IPS-20b (cell line): ENCODE data around the gene PM20D1.

Experiments used
- H3K27ac ChIP-seq: one replicate; pipeline ENCODE4 v1.5.1; 2013; ENCODE audit warnings: low read length
- H3K27me3 ChIP-seq: 2 replicates; pipeline ENCODE4 v1.6.1; 2013; ENCODE audit warnings: mild to moderate bottlenecking, low read length, inconsistent platforms; ENCODE audit not compliant: insufficient read depth
- H3K36me3 ChIP-seq: 2 replicates; pipeline ENCODE4 v1.6.1; 2013; ENCODE audit warnings: low read depth, mild to moderate bottlenecking, inconsistent platforms, low read length, moderate library complexity; ENCODE audit not compliant: insufficient read depth
- H3K4me1 ChIP-seq: 2 replicates; pipeline ENCODE4 v1.6.1; 2013; ENCODE audit warnings: mild to moderate bottlenecking, control low read depth, inconsistent platforms, low read length, moderate library complexity; ENCODE audit not compliant: insufficient read depth
- H3K4me3 ChIP-seq: 2 replicates; pipeline ENCODE4 v1.5.1; 2013; ENCODE audit warnings: mild to moderate bottlenecking, low read length, inconsistent platforms
- H3K9ac ChIP-seq: 2 replicates; pipeline ENCODE4 v1.6.1; 2013; ENCODE audit warnings: low read depth, mild to moderate bottlenecking, inconsistent platforms, low read length, moderate library complexity
- H3K9me3 ChIP-seq: 2 replicates; pipeline ENCODE4 v1.6.1; 2013; ENCODE audit warnings: mild to moderate bottlenecking, low read depth, low read length, inconsistent platforms; ENCODE audit not compliant: insufficient read depth

Gene PM20D1

DNA sequence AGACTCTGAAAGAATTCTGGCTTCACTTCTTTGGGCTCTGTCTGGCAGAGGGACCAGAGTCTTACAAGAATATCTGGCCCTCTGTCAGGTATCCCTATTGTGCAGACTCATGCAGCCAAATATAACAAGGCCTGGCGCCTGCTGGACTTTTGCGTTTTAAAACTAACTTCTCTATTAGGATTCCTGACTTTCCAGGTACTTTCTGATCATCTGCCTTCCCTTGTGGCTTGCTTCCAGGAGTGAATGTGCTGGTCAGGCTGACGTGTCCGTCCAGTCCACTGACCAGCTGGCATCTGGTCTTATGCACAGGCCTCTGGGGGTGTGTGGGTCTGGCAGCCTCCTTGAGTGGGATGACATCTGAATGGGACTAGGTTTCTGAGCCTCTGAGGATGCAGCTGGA, 66.0 kb downstream of the PM20D1 start:
- H3K9me3 ChIP-seq: no peaks in the 10 kb centered on the region

DNA sequence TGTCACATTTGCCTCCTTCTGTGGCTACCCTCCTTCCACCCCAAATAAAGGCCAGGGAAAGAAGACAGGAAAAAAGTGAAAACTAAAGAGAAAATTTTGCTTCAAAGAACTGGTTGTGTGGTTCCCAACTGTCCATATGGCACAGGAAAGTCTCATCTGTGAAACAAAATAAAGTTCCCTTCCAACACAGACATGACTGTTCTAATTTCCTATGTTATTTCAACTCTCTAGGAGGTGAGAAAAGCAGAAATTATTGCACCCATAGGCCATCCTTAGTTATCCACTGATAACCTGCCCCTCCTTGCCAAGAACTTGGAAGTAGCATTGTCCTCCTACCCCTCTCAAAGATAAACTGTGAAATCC, 66.5 kb downstream of the PM20D1 start:
- Histone ChIP-seq H3K27me3 (no peaks in the 10 kb centered on the region), H3K27ac (no peak overlapping the region), H3K9ac (no peak overlapping the region)

More for the DNA sequence above, 66.0 kb downstream of the PM20D1 start:
- H3K27ac ChIP-seq: no peak overlapping the region
- no peaks in the 10 kb centered on the region for H3K36me3 ChIP-seq
- no peaks in the 10 kb centered on the region for H3K4me1 ChIP-seq
- no peak overlapping the region for H3K9ac ChIP-seq
- H3K4me3 ChIP-seq: no peak overlapping the region
- H3K27me3 ChIP-seq: no peaks in the 10 kb centered on the region

DNA sequence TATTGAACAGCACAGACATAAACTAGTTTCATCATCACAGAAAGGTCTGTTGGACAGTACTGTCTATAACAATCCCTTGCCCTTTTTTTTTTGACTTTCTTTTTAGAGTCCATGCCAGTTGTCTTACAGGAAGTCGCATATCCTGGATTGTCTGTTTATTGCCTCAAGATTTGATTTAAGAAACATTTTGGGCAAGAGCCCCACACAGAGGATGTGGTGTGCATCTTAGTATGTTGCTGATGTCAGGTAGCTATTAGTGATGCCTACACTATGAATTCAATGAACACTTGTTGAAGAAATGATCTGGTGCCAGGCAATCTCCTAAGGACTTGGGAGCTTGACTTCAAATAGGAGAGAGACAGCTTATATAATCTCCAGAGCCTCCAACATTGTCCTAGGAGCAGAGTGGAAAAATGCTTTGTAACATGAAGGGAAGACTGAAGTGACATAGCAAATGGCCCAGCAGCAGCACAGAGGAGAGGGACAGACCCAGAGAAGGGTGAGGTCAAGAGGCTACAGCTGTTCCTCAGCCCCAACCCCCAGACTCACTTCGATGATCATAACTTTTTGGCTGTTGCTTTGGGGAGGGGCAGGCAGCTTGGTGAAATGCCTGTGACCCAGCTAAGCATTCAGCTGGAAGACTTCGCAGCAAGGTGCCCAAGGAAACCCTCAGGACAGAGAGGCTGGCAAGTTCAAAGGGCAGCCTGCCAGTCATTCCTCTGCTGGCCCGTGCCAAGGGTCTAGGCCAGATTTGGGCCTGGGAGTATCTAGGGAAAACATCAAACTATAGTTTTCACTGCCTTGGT, 67.1 kb downstream of the PM20D1 start:
- Histone ChIP-seq H3K36me3 (no peaks in the 10 kb centered on the region), H3K9me3 (no peaks in the 10 kb centered on the region), H3K9ac (no peak overlapping the region), H3K27ac (no peak overlapping the region), H3K27me3 (no peaks in the 10 kb centered on the region), H3K4me1 (no peaks in the 10 kb centered on the region), H3K4me3 (no peak overlapping the region)

More for the DNA sequence above, 66.5 kb downstream of the PM20D1 start:
- Histone ChIP-seq H3K9me3 (no peaks in the 10 kb centered on the region), H3K4me1 (no peaks in the 10 kb centered on the region), H3K4me3 (no peak overlapping the region), H3K36me3 (no peaks in the 10 kb centered on the region)

DNA sequence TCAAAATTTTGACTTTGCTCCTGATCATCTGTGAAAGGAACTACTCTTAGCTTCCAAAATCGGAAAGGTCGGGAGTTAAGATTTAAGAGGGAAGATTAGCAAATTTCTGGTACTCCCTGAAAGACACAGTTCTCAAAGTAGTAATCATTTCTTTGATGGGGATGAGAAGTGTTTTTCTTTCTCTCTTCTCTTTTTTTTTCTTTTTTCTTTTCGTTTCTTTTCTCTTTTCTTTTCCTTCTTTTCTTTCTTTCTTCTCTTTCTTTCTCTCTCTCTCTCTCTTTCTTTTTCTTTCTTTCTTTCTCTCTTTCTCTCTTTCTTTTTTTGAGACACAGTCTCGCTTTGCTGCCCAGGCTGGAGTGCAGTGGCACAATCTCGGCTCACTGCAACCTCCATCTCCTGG, 69.6 kb downstream of the PM20D1 start:
- Histone ChIP-seq H3K9me3 (no peaks in the 10 kb centered on the region), H3K36me3 (no peaks in the 10 kb centered on the region), H3K9ac (no peak overlapping the region)

More for the DNA sequence above, 69.6 kb downstream of the PM20D1 start:
- no peak overlapping the region for H3K27ac ChIP-seq
- H3K4me3 ChIP-seq: no peak overlapping the region
- H3K4me1 ChIP-seq: no peaks in the 10 kb centered on the region
- H3K27me3 ChIP-seq: peaks cover 11% of the 10 kb centered on the region
